GM11168 (cell line): ENCODE data around the gene FAM118A.
"Not testable (repeated sequence)": the region's sequence is repeated elsewhere in the genome, so short reads cannot be mapped to it uniquely, and the experiment has no call there.

Source experiments
- in situ Hi-C: fragments of 300-500 bp; cut with MboI; formaldehyde crosslinking; loops from one replicate; pipeline ENCODE4 v1.12.0; 2022; ENCODE audit warnings: low sequenced_read_pairs; ENCODE audit not compliant: unreplicated experiment

Gene FAM118A

GRCh38 chr22:45328261-45328660, 18.5 kb downstream of the FAM118A start:
- in situ Hi-C loops: not testable (repeated sequence)

GRCh38 chr22:45328822-45329529, 19.2 kb downstream of the FAM118A start:
- in situ Hi-C loops: no loop called here

- in situ Hi-C loops: no loop called here
Measured at GRCh38 chr22:45329530-45329936, 19.8 kb downstream of the FAM118A start.

- in situ Hi-C loops: no loop called here
Measured at GRCh38 chr22:45330548-45330947, 20.8 kb downstream of the FAM118A start.

GRCh38 chr22:45331486-45331885, 21.8 kb downstream of the FAM118A start:
- in situ Hi-C loops: no loop called here

GRCh38 chr22:45332001-45332400, 22.3 kb downstream of the FAM118A start:
- in situ Hi-C loops: no loop called here

GRCh38 chr22:45334068-45334467, 24.3 kb downstream of the FAM118A start:
- in situ Hi-C loops: no loop called here

GRCh38 chr22:45334528-45334927, 24.8 kb downstream of the FAM118A start:
- in situ Hi-C loops: no loop called here

GRCh38 chr22:45335021-45335818, 25.5 kb downstream of the FAM118A start:
- in situ Hi-C loops: no loop called here

- in situ Hi-C loops: no loop called here
Measured at GRCh38 chr22:45335854-45336522, 26.3 kb downstream of the FAM118A start.

GRCh38 chr22:45336971-45337431, 27.3 kb downstream of the FAM118A start:
- in situ Hi-C loops: no loop called here

GRCh38 chr22:45337536-45337935, 27.8 kb downstream of the FAM118A start:
- in situ Hi-C loops: no loop called here

GRCh38 chr22:45338795-45339194, 29.1 kb downstream of the FAM118A start:
- in situ Hi-C loops: no loop called here

- in situ Hi-C loops: no loop called here
Measured at GRCh38 chr22:45340323-45340722, 30.6 kb downstream of the FAM118A start.

- in situ Hi-C loops: no loop called here
Measured at GRCh38 chr22:45341498-45341897, 31.8 kb downstream of the FAM118A start.

- in situ Hi-C loops: no loop called here
Measured at GRCh38 chr22:45343143-45343542, 33.4 kb downstream of the FAM118A start.

- in situ Hi-C loops: no loop called here
Measured at GRCh38 chr22:45344334-45344733, 34.6 kb downstream of the FAM118A start.

GRCh38 chr22:45349916-45350315, 40.2 kb downstream of the FAM118A start:
- in situ Hi-C loops: no loop called here

GRCh38 chr22:45351956-45352355, 42.2 kb downstream of the FAM118A start:
- in situ Hi-C loops: no loop called here

GRCh38 chr22:45352757-45353156, 43.0 kb downstream of the FAM118A start:
- in situ Hi-C loops: not testable (repeated sequence)

GRCh38 chr22:45353786-45354185, 44.1 kb downstream of the FAM118A start:
- in situ Hi-C loops: no loop called here
